H9 (cell line): ENCODE results near the gene DTX4. TPM values are rescaled to one million over a fixed set of nuclear protein-coding genes. Genes with fewer than 3 reads are reported as not detected.

Experiments used
- DNase-seq: peaks from one replicate; pipeline ENCODE4 v3.0.0-alpha.2; 2017
- H2AFZ ChIP-seq: one replicate; pipeline ENCODE4 v1.6.1; 2013; ENCODE audit warnings: mild to moderate bottlenecking, low read length, control low read depth, moderate library complexity
- H2AK5ac ChIP-seq: 2 replicates; pipeline ENCODE4 v1.6.1; 2013; ENCODE audit warnings: low read length, control low read depth, mixed read lengths; ENCODE audit not compliant: insufficient read length
- H2BK120ac ChIP-seq: one replicate; pipeline ENCODE4 v1.6.1; 2013; ENCODE audit warnings: low read depth, mild to moderate bottlenecking, low read length, control low read depth, inconsistent platforms; ENCODE audit not compliant: poor library complexity, severe bottlenecking
- H2BK12ac ChIP-seq: 2 replicates; pipeline ENCODE4 v1.6.1; 2013; ENCODE audit warnings: low read length, control low read depth, mixed read lengths, low read depth; ENCODE audit not compliant: insufficient read length
- H2BK15ac ChIP-seq: 2 replicates; pipeline ENCODE4 v1.6.1; 2013; ENCODE audit warnings: low read depth, low read length, control low read depth
- H2BK20ac ChIP-seq: one replicate; pipeline ENCODE4 v1.6.1; 2013; ENCODE audit warnings: low read depth, mild to moderate bottlenecking, low read length, control low read depth, inconsistent platforms; ENCODE audit not compliant: poor library complexity, severe bottlenecking
- H2BK5ac ChIP-seq: 2 replicates; pipeline ENCODE4 v1.6.1; 2013; ENCODE audit warnings: low read length, control low read depth, mixed read lengths; ENCODE audit not compliant: insufficient read length
- H3K14ac ChIP-seq: 2 replicates; pipeline ENCODE4 v1.6.1; 2013; ENCODE audit warnings: low read length, control low read depth; ENCODE audit not compliant: insufficient read depth
- H3K18ac ChIP-seq: 2 replicates; pipeline ENCODE4 v1.6.1; 2013; ENCODE audit warnings: low read depth, mild to moderate bottlenecking, mixed read lengths, low read length, control low read depth; ENCODE audit not compliant: insufficient read length
- H3K23ac ChIP-seq: 2 replicates; pipeline ENCODE4 v1.6.1; 2013; ENCODE audit warnings: low read length, control low read depth, mixed read lengths, low read depth; ENCODE audit not compliant: insufficient read length
- H3K23me2 ChIP-seq: 2 replicates; pipeline ENCODE4 v1.6.1; 2013; ENCODE audit warnings: low read depth, mild to moderate bottlenecking, mixed read lengths, low read length, control low read depth; ENCODE audit not compliant: insufficient read length, poor library complexity, severe bottlenecking
- H3K27ac ChIP-seq: 2 replicates; pipeline ENCODE4 v1.5.1; 2013; ENCODE audit warnings: low read length, control low read depth, mixed read lengths, low read depth; ENCODE audit not compliant: insufficient read length
- H3K27me3 ChIP-seq: 2 replicates; pipeline ENCODE4 v1.6.1; 2013; ENCODE audit warnings: low read length, control low read depth, inconsistent platforms; ENCODE audit not compliant: insufficient read depth
- H3K4ac ChIP-seq: 2 replicates; pipeline ENCODE4 v1.6.1; 2013; ENCODE audit warnings: low read depth, mild to moderate bottlenecking, control low read depth, inconsistent platforms, low read length, moderate library complexity
- H3K4me1 ChIP-seq: 2 replicates; pipeline ENCODE4 v1.6.1; 2013; ENCODE audit warnings: low read length, control low read depth, inconsistent platforms; ENCODE audit not compliant: insufficient read depth
- H3K4me2 ChIP-seq: 2 replicates; pipeline ENCODE4 v1.6.1; 2013; ENCODE audit warnings: low read length, control low read depth, mixed read lengths; ENCODE audit not compliant: insufficient read length, insufficient read depth
- H3K56ac ChIP-seq: 2 replicates; pipeline ENCODE4 v1.6.1; 2013; ENCODE audit warnings: low read depth, mild to moderate bottlenecking, mixed read lengths, low read length, control low read depth; ENCODE audit not compliant: insufficient read length
- H3K79me1 ChIP-seq: 2 replicates; pipeline ENCODE4 v1.6.1; 2013; ENCODE audit warnings: low read depth, mild to moderate bottlenecking, moderate library complexity, low read length, control low read depth, inconsistent platforms; ENCODE audit not compliant: insufficient read depth, poor library complexity, severe bottlenecking
- H3K79me2 ChIP-seq: 2 replicates; pipeline ENCODE4 v1.6.1; 2013; ENCODE audit warnings: low read length, control low read depth, inconsistent platforms; ENCODE audit not compliant: insufficient read depth
- H3K9ac ChIP-seq: 2 replicates; pipeline ENCODE4 v1.6.1; 2013; ENCODE audit warnings: low read length, control low read depth, mixed read lengths; ENCODE audit not compliant: insufficient read length; ENCODE audit errors: extremely low read depth
- H3K9me3 ChIP-seq: one replicate; pipeline ENCODE4 v1.6.1; 2013; ENCODE audit warnings: low read depth, low read length, inconsistent platforms; ENCODE audit not compliant: control insufficient read depth
- H3T11ph ChIP-seq: one replicate; pipeline ENCODE4 v1.6.1; 2013; ENCODE audit warnings: mild to moderate bottlenecking, low read length, control low read depth, inconsistent platforms
- H4K20me1 ChIP-seq: one replicate; pipeline ENCODE4 v1.6.1; 2013; ENCODE audit not compliant: control insufficient read depth, insufficient read length, insufficient read depth
- H4K5ac ChIP-seq: 2 replicates; pipeline ENCODE4 v1.6.1; 2013; ENCODE audit warnings: low read depth, mild to moderate bottlenecking, mixed read lengths, low read length, control low read depth; ENCODE audit not compliant: insufficient read length
- H4K8ac ChIP-seq: replicated peaks from 2 replicates; pipeline ENCODE4 v1.6.1; 2013; ENCODE audit warnings: low read length, control low read depth, mixed read lengths, low read depth; ENCODE audit not compliant: insufficient read length
- H4K91ac ChIP-seq: 2 replicates; pipeline ENCODE4 v1.6.1; 2013; ENCODE audit warnings: low read depth, mild to moderate bottlenecking, moderate library complexity, mixed read lengths, low read length, control low read depth; ENCODE audit not compliant: insufficient read length
- H3K27ac Mint-ChIP-seq, 3 experiments: 2 replicates in 2 of 3; 3 replicates in 1 of 3; pipeline ENCODE4 v1.8.0; 2020 to 2021; ENCODE audit warnings: mixed read lengths in 3 of 3, mild to moderate bottlenecking in 1 of 3, moderate library complexity in 1 of 3
- H3K27me3 Mint-ChIP-seq: 2 replicates; pipeline ENCODE4 v1.8.0; 2021; ENCODE audit warnings: low read depth, mild to moderate bottlenecking, moderate library complexity, mixed read lengths
- H3K36me3 Mint-ChIP-seq, 3 experiments: 2 replicates in 2 of 3; 3 replicates in 1 of 3; pipeline ENCODE4 v1.8.0; 2020 to 2021; ENCODE audit warnings: low read depth in 3 of 3, mixed read lengths in 3 of 3; ENCODE audit not compliant: insufficient read depth in 1 of 3
- H3K4me1 Mint-ChIP-seq, 2 experiments: 2 replicates each; pipeline ENCODE4 v1.8.0; 2020; ENCODE audit warnings: mixed read lengths in 2 of 2
- H3K4me3 Mint-ChIP-seq, 2 experiments: 2 replicates in 1 of 2; 3 replicates in 1 of 2; pipeline ENCODE4 v1.8.0; 2020 to 2021; ENCODE audit warnings: mild to moderate bottlenecking in 2 of 2, mixed read lengths in 2 of 2, moderate library complexity in 1 of 2
- H3K9me3 Mint-ChIP-seq, 2 experiments: 2 replicates in 1 of 2; 3 replicates in 1 of 2; pipeline ENCODE4 v1.8.0; 2020; ENCODE audit warnings: mild to moderate bottlenecking in 2 of 2, mixed read lengths in 2 of 2, moderate library complexity in 1 of 2
- CTCF ChIP-seq: fragments of 200-600 bp; sonication (generic); conservative IDR thresholded peaks from 3 replicates; pipeline ENCODE4 v1.8.0; 2021; ENCODE audit warnings: antibody characterized with exemption, mild to moderate bottlenecking
- WGBS: extraction: QIAGEN DNeasy Blood & Tissue Kit; methylation state at CpG from one replicate; pipeline ENCODE4 v1.1.7; 2013; ENCODE audit warnings: missing lambda C conversion rate, low lambda C conversion rate, mixed read lengths; ENCODE audit not compliant: insufficient read length; ENCODE audit errors: extremely low coverage; 5-methylcytosine and 5-hydroxymethylcytosine counted together
- total RNA-seq: library from RNA; stranded (reverse); gene quantifications from 2 replicates; pipeline ENCODE4 v1.2.1, GENCODE V29; 2021

Gene DTX4
- total RNA-seq, 1 experiment from 2014 or later = 13.0 TPM

GRCh38 chr11:59225017-59225416 is 53.1 kb downstream of the DTX4 start:
- no peak overlapping the region for H3K27ac Mint-ChIP-seq
- Histone ChIP-seq H2BK15ac (no peak overlapping the region), H4K8ac (no peak overlapping the region), H3T11ph (no peak overlapping the region), H4K91ac (no peak overlapping the region), H2BK20ac (no peak overlapping the region), H3K14ac (no peak overlapping the region), H3K79me1 (no peaks in the 10 kb centered on the region), H3K79me2 (no peaks in the 10 kb centered on the region), H3K23ac (no peak overlapping the region), H2BK5ac (no peak overlapping the region), H3K18ac (no peak overlapping the region), H3K4me1 (no peaks in the 10 kb centered on the region), H3K23me2 (no peaks in the 10 kb centered on the region), H3K4ac (no peak overlapping the region), H4K20me1 (no peaks in the 10 kb centered on the region), H2AK5ac (no peak overlapping the region), H3K56ac (no peak overlapping the region), H3K27ac (no peak overlapping the region), H3K9me3 (no peaks in the 10 kb centered on the region), H3K9ac (no peak overlapping the region), H2BK120ac (no peak overlapping the region), H4K5ac (no peak overlapping the region), H2BK12ac (no peak overlapping the region), H3K27me3 (no peaks in the 10 kb centered on the region), H3K4me2 (no peak overlapping the region), H2AFZ (no peak overlapping the region)
- peaks cover 2 to 6% of the 10 kb centered on the region in 2 experiments; a peak in 2 of 5 replicates for H3K9me3 Mint-ChIP-seq
- no peaks in the 10 kb centered on the region; the same call in 1 of the 2 replicates for H3K27me3 Mint-ChIP-seq
- no peaks in the 10 kb centered on the region; a peak in 1 of 7 replicates for H3K36me3 Mint-ChIP-seq
- WGBS = no CpG with 5 or more reads among the region's 1 CpG
- H3K4me3 Mint-ChIP-seq = no peak overlapping the region
- H3K4me1 Mint-ChIP-seq = no peaks in the 10 kb centered on the region
- TF ChIP-seq CTCF = no peak
- DNase-seq = no peak
